WTC11 (cell line): ENCODE measurements around the gene CAMK2D. TPM values are rescaled to one million over a fixed set of nuclear protein-coding genes. Genes with fewer than 3 reads are reported as not detected.

Experiments used
- ATAC-seq: fragments of 200-7000 bp; cut with Tn5 transposase; 2 replicates; pipeline ENCODE4 v1.10.0; 2021; ENCODE audit warnings: mild to moderate bottlenecking, moderate library complexity
- CTCF ChIA-PET: fragments of 300-600 bp; sonication (Branson Sonifier 250); formaldehyde crosslinking; loops from one replicate; lab custom pipeline; 2021; ENCODE audit warnings: antibody characterized with exemption; lab: Charles Lee
- POLR2A ChIA-PET: fragments of 350-600 bp; sonication (Branson Sonifier 250); formaldehyde crosslinking; loops from one replicate; lab custom pipeline; 2021; ENCODE audit warnings: antibody characterized with exemption; lab: Charles Lee
- DNase-seq: peaks from one replicate; pipeline ENCODE4 v3.0.0; 2021; ENCODE audit warnings: low spot score
- H3K27ac Mint-ChIP-seq: 2 replicates; pipeline ENCODE4 v1.8.0; 2021; ENCODE audit warnings: mixed read lengths
- H3K27me3 Mint-ChIP-seq: 2 replicates; pipeline ENCODE4 v1.8.0; 2021; ENCODE audit warnings: low read depth, mild to moderate bottlenecking, moderate library complexity, mixed read lengths
- H3K36me3 Mint-ChIP-seq: 2 replicates; pipeline ENCODE4 v1.8.0; 2021; ENCODE audit warnings: mixed read lengths
- H3K4me1 Mint-ChIP-seq: 2 replicates; pipeline ENCODE4 v1.8.0; 2022; ENCODE audit warnings: mixed read lengths
- H3K4me3 Mint-ChIP-seq: 2 replicates; pipeline ENCODE4 v1.8.0; 2021; ENCODE audit warnings: mild to moderate bottlenecking, moderate library complexity, mixed read lengths
- H3K9me3 Mint-ChIP-seq: 2 replicates; pipeline ENCODE4 v1.8.0; 2021; ENCODE audit warnings: mixed read lengths
- AFF4 ChIP-seq: sonication (generic); formaldehyde crosslinking; IDR thresholded peaks from 2 replicates; pipeline ENCODE4 v1.8.1; 2023; ENCODE audit warnings: mild to moderate bottlenecking, missing genetic modification reagents, borderline replicate concordance
- ARID4B ChIP-seq: sonication (generic); formaldehyde crosslinking; IDR thresholded peaks from 2 replicates; pipeline ENCODE4 v1.8.0; 2023; ENCODE audit warnings: missing genetic modification reagents, mild to moderate bottlenecking, borderline replicate concordance
- ATF1 ChIP-seq: sonication (generic); formaldehyde crosslinking; IDR thresholded peaks from 2 replicates; pipeline ENCODE4 v1.8.1; 2023; ENCODE audit warnings: mild to moderate bottlenecking, moderate library complexity, missing genetic modification reagents
- CBFB ChIP-seq: sonication (generic); formaldehyde crosslinking; IDR thresholded peaks from 2 replicates; pipeline ENCODE4 v1.8.1; 2022; ENCODE audit warnings: mild to moderate bottlenecking, low read depth, missing genetic modification reagents
- CDX4 ChIP-seq: fragments of 250-450 bp; sonication (Bioruptor Pico); IDR thresholded peaks from 2 replicates; pipeline ENCODE4 v1.9.0; 2021; ENCODE audit warnings: moderate library complexity, mild to moderate bottlenecking, inconsistent platforms, borderline replicate concordance
- E2F1 ChIP-seq: sonication (generic); formaldehyde crosslinking; IDR thresholded peaks from 2 replicates; pipeline ENCODE4 v1.8.0; 2022; ENCODE audit warnings: mild to moderate bottlenecking, missing genetic modification reagents
- IRF1 ChIP-seq: sonication (generic); formaldehyde crosslinking; IDR thresholded peaks from 2 replicates; pipeline ENCODE4 v1.8.0; 2023; ENCODE audit warnings: missing genetic modification reagents
- JAZF1 ChIP-seq: fragments of 250-450 bp; sonication (Bioruptor Pico); IDR thresholded peaks from 2 replicates; pipeline ENCODE4 v1.9.0; 2021; ENCODE audit warnings: moderate library complexity, mild to moderate bottlenecking, inconsistent platforms
- JUN ChIP-seq: sonication (generic); formaldehyde crosslinking; IDR thresholded peaks from 2 replicates; pipeline ENCODE4 v1.8.0; 2023; ENCODE audit warnings: mild to moderate bottlenecking, missing genetic modification reagents
- KAT7 ChIP-seq: sonication (generic); formaldehyde crosslinking; IDR thresholded peaks from 2 replicates; pipeline ENCODE4 v1.8.1; 2023; ENCODE audit warnings: missing genetic modification reagents, mild to moderate bottlenecking, borderline replicate concordance
- MXD4 ChIP-seq: fragments of 250-450 bp; sonication (Bioruptor Pico); IDR thresholded peaks from 2 replicates; pipeline ENCODE4 v1.8.0; 2021; ENCODE audit warnings: mild to moderate bottlenecking, moderate library complexity, borderline replicate concordance
- NFATC4 ChIP-seq: fragments of 250-450 bp; sonication (Bioruptor Pico); IDR thresholded peaks from 2 replicates; pipeline ENCODE4 v1.9.0; 2021; ENCODE audit warnings: mild to moderate bottlenecking
- NR1H2 ChIP-seq: sonication (generic); formaldehyde crosslinking; IDR thresholded peaks from 2 replicates; pipeline ENCODE4 v1.9.0; 2021; ENCODE audit warnings: mild to moderate bottlenecking, moderate library complexity, missing genetic modification reagents
- NR3C1 ChIP-seq: sonication (generic); formaldehyde crosslinking; conservative IDR thresholded peaks from 2 replicates; pipeline ENCODE4 v1.8.1; 2023; ENCODE audit warnings: low read depth, mild to moderate bottlenecking, missing genetic modification reagents
- PREB ChIP-seq: sonication (generic); formaldehyde crosslinking; IDR thresholded peaks from 2 replicates; pipeline ENCODE4 v1.8.1; 2022; ENCODE audit warnings: mild to moderate bottlenecking, missing genetic modification reagents, moderate library complexity, borderline replicate concordance
- SOX15 ChIP-seq: fragments of 250-450 bp; sonication (Bioruptor Pico); IDR thresholded peaks from 2 replicates; pipeline ENCODE4 v1.9.0; 2021; ENCODE audit warnings: mild to moderate bottlenecking
- TEAD1 ChIP-seq: sonication (generic); formaldehyde crosslinking; IDR thresholded peaks from 2 replicates; pipeline ENCODE4 v1.8.0; 2022; ENCODE audit warnings: mild to moderate bottlenecking, missing genetic modification reagents
- ZBTB43 ChIP-seq: sonication (generic); formaldehyde crosslinking; IDR thresholded peaks from 2 replicates; pipeline ENCODE4 v1.8.1; 2023; ENCODE audit warnings: mild to moderate bottlenecking, missing genetic modification reagents
- ZNF138 ChIP-seq: sonication (generic); formaldehyde crosslinking; conservative IDR thresholded peaks from 2 replicates; pipeline ENCODE4 v1.8.1; 2022; ENCODE audit warnings: mild to moderate bottlenecking, moderate library complexity, missing genetic modification reagents
- ZNF232 ChIP-seq: sonication (generic); formaldehyde crosslinking; IDR thresholded peaks from 2 replicates; pipeline ENCODE4 v1.8.0; 2022; ENCODE audit warnings: mild to moderate bottlenecking, missing genetic modification reagents
- ZNF416 ChIP-seq: fragments of 250-450 bp; sonication (Bioruptor Pico); IDR thresholded peaks from 2 replicates; pipeline ENCODE4 v1.9.0; 2021; ENCODE audit warnings: mild to moderate bottlenecking, inconsistent platforms
- ZNF423 ChIP-seq: fragments of 250-450 bp; sonication (Bioruptor Pico); IDR thresholded peaks from 2 replicates; pipeline ENCODE4 v2.1.2; 2022; ENCODE audit warnings: mild to moderate bottlenecking, moderate library complexity
- ZNF671 ChIP-seq: fragments of 250-450 bp; sonication (Bioruptor Pico); IDR thresholded peaks from 2 replicates; pipeline ENCODE4 v1.8.0; 2021; ENCODE audit warnings: mild to moderate bottlenecking
- total RNA-seq: library from RNA; stranded (reverse); gene quantifications from 3 replicates; pipeline ENCODE4 v1.2.3, GENCODE V29; 2021

The CAMK2D gene
- total RNA-seq, 1 experiment from 2014 or later: 16.5 TPM

- TF ChIP-seq ATF1: no peak
- TF ChIP-seq ZBTB43 (CRISPR knock-in tag): no peak
- no peak for TF ChIP-seq JAZF1 (CRISPR knock-in tag)
- TF ChIP-seq, all 79 proteins: peak for 0
- ChIA-PET CTCF (no interaction called here), POLR2A (no interaction called here)
- Mint-ChIP-seq H3K9me3 (peaks cover 11% of the 10 kb centered on the region; the same call in 1 of the 2 replicates), H3K27me3 (no peaks in the 10 kb centered on the region), H3K4me3 (no peak overlapping the region), H3K27ac (no peak overlapping the region), H3K4me1 (peaks cover 17% of the 10 kb centered on the region; the same call in 1 of the 2 replicates), H3K36me3 (0 out of 2 replicates have a peak, but pooled peaks cover 6% of the 10 kb centered on the region)
- ATAC-seq (no peak), DNase-seq (no peak)
These were observed 156.6 kb downstream of the CAMK2D start for GRCh38 chr4:113604955-113605354.

- H3K36me3 Mint-ChIP-seq: 0 out of 2 replicates have a peak, but pooled peaks cover 6% of the 10 kb centered on the region
- H3K9me3 Mint-ChIP-seq: peaks cover 11% of the 10 kb centered on the region; the same call in 1 of the 2 replicates
- TF ChIP-seq ZNF423 (CRISPR knock-in tag): no peak
- no peak for TF ChIP-seq CDX4 (CRISPR knock-in tag)
- TF ChIP-seq ARID4B: no peak
- no peak for TF ChIP-seq AFF4 (CRISPR knock-in tag)
- TF ChIP-seq KAT7 (CRISPR knock-in tag): no peak
- TF ChIP-seq E2F1 (CRISPR knock-in tag): no peak
- no peak for TF ChIP-seq ZNF671 (CRISPR knock-in tag)
- no peak for TF ChIP-seq ZNF232 (CRISPR knock-in tag)
- no peak for TF ChIP-seq CBFB (CRISPR knock-in tag)
- no peak for TF ChIP-seq SOX15 (CRISPR knock-in tag)
- no peak for TF ChIP-seq IRF1
- TF ChIP-seq NR1H2 (CRISPR knock-in tag): no peak
- no peak for TF ChIP-seq ZNF416 (CRISPR knock-in tag)
- TF ChIP-seq JUN (CRISPR knock-in tag): no peak
- TF ChIP-seq NR3C1 (CRISPR knock-in tag): no peak
- no peak for TF ChIP-seq TEAD1 (CRISPR knock-in tag)
- TF ChIP-seq NFATC4 (CRISPR knock-in tag): no peak
- TF ChIP-seq ZNF138 (CRISPR knock-in tag): no peak
- no peak for TF ChIP-seq PREB (CRISPR knock-in tag)
- TF ChIP-seq MXD4 (CRISPR knock-in tag): no peak
- no peaks in the 10 kb centered on the region for H3K27me3 Mint-ChIP-seq
- H3K4me1 Mint-ChIP-seq: peaks cover 17% of the 10 kb centered on the region; the same call in 1 of the 2 replicates
- no peak overlapping the region for H3K4me3 Mint-ChIP-seq
- ChIA-PET CTCF (interaction anchor here (0.8 kb wide), 1 partner anchor 56 kb away, joined by 5 read pairs; no protein-coding TSS in a partner anchor), POLR2A (no interaction called here)
- no peak overlapping the region for H3K27ac Mint-ChIP-seq
- ATAC-seq: no peak
- DNase-seq: no peak
These were observed 157.6 kb downstream of the CAMK2D start for GRCh38 chr4:113603911-113604310.
